ENCODE measurements around the gene MB21D2. TPM values are rescaled to one million over a fixed set of nuclear protein-coding genes. Genes with fewer than 3 reads are reported as not detected.
"Not testable (repeated sequence)": the region's sequence is repeated elsewhere in the genome, so short reads cannot be mapped to it uniquely, and the experiment has no call there.

Gene MB21D2
- total and polyA plus RNA-seq, 12 donors: 1.4 to 16.8 (median 5.8) TPM

GRCh38 chr3:192801985-192802384, 115.7 kb downstream of the MB21D2 start:
- TF ChIP-seq POLR2A (IDR thresholded peaks at IDR 0.05) (no peak), CTCF (IDR thresholded peaks at IDR 0.05) (no peak)
- no peak overlapping the region for H3K27ac ChIP-seq
- no peaks in the 10 kb centered on the region for H3K4me1 ChIP-seq (replicated peaks in 1 of 2)
- no peaks in the 10 kb centered on the region for H3K27me3 ChIP-seq
- intact Hi-C loops (cut with DNase I): loop anchor here (5.0 to 10.0 kb wide), 3 partner anchors 235 to 773 kb away; no protein-coding TSS in a partner anchor
- no peaks in the 10 kb centered on the region for H3K36me3 ChIP-seq (replicated peaks in 1 of 2)
- no peak for DNase-seq
- no peak overlapping the region for H3K4me3 ChIP-seq
- 88 to 95% (median 89%) methylated on average over 5 of the region's 5 CpGs for WGBS, 4 donors
- H3K9me3 ChIP-seq (replicated peaks in 1 of 3): no peaks in the 10 kb centered on the region

GRCh38 chr3:192799721-192800120, 117.9 kb downstream of the MB21D2 start:
- Histone ChIP-seq H3K4me3 (no peak overlapping the region), H3K4me1 (replicated peaks in 1 of 2) (no peaks in the 10 kb centered on the region), H3K27ac (no peak overlapping the region), H3K36me3 (replicated peaks in 1 of 2) (no peaks in the 10 kb centered on the region), H3K27me3 (no peaks in the 10 kb centered on the region), H3K9me3 (replicated peaks in 1 of 3) (no peaks in the 10 kb centered on the region)
- TF ChIP-seq CTCF (IDR thresholded peaks at IDR 0.05): no peak
- no peak for TF ChIP-seq POLR2A (IDR thresholded peaks at IDR 0.05)
- DNase-seq: no peak
- intact Hi-C loops (cut with DNase I): loop anchor here (5.0 to 10.0 kb wide), 3 partner anchors 232 to 775 kb away; no protein-coding TSS in a partner anchor
- WGBS, 4 donors: 78 to 90% (median 89%) methylated on average over 2 of the region's 2 CpGs

- Histone ChIP-seq H3K9me3 (replicated peaks in 1 of 3) (no peaks in the 10 kb centered on the region), H3K4me1 (replicated peaks in 1 of 2) (no peaks in the 10 kb centered on the region), H3K27me3 (no peaks in the 10 kb centered on the region), H3K4me3 (no peak overlapping the region), H3K36me3 (replicated peaks in 1 of 2) (no peaks in the 10 kb centered on the region), H3K27ac (no peak overlapping the region)
- DNase-seq: no peak
- TF ChIP-seq CTCF (IDR thresholded peaks at IDR 0.05): no peak
- no peak for TF ChIP-seq POLR2A (IDR thresholded peaks at IDR 0.05)
- 57 to 77% (median 63%) methylated on average over 6 of the region's 6 CpGs for WGBS, 4 donors
- intact Hi-C loops (cut with DNase I): no loop called here
Measured at GRCh38 chr3:192795021-192795420, 122.6 kb downstream of the MB21D2 start.

GRCh38 chr3:192794216-192794615, 123.4 kb downstream of the MB21D2 start:
- TF ChIP-seq POLR2A (IDR thresholded peaks at IDR 0.05): no peak
- no peak for TF ChIP-seq CTCF (IDR thresholded peaks at IDR 0.05)

GRCh38 chr3:192788816-192789515, 128.7 kb downstream of the MB21D2 start:
- H3K27me3 ChIP-seq; H3K27ac ChIP-seq; H3K4me1 ChIP-seq (replicated peaks in 1 of 2); H3K36me3 ChIP-seq (replicated peaks in 1 of 2); H3K4me3 ChIP-seq; DNase-seq; H3K9me3 ChIP-seq (replicated peaks in 1 of 3); intact Hi-C loops (cut with DNase I): not testable (repeated sequence)
- 90 to 95% (median 94%) methylated on average over 24 to 57 of the region's 57 CpGs for WGBS, 4 donors

More at GRCh38 chr3:192794216-192794615, 123.4 kb downstream of the MB21D2 start:
- WGBS, 4 donors: 78 to 98% (median 96%) methylated on average over 3 of the region's 3 CpGs
- H3K4me3 ChIP-seq: no peak overlapping the region
- no peaks in the 10 kb centered on the region for H3K27me3 ChIP-seq
- intact Hi-C loops (cut with DNase I): no loop called here
- no peak overlapping the region for H3K27ac ChIP-seq
- H3K36me3 ChIP-seq (replicated peaks in 1 of 2): no peaks in the 10 kb centered on the region
- H3K9me3 ChIP-seq (replicated peaks in 1 of 3): no peaks in the 10 kb centered on the region
- DNase-seq: no peak
- no peaks in the 10 kb centered on the region for H3K4me1 ChIP-seq (replicated peaks in 1 of 2)

Data from adrenal gland (tissue), 12 donors.